ENCODE data around the gene WDR86. TPM values are rescaled to one million over a fixed set of nuclear protein-coding genes. Genes with fewer than 3 reads are reported as not detected.

WDR86 gene, protein sequence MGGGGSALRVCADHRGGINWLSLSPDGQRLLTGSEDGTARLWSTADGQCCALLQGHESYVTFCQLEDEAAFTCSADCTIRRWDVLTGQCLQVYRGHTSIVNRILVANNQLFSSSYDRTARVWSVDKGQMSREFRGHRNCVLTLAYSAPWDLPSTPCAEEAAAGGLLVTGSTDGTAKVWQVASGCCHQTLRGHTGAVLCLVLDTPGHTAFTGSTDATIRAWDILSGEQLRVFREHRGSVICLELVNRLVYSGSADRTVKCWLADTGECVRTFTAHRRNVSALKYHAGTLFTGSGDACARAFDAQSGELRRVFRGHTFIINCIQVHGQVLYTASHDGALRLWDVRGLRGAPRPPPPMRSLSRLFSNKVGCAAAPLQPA
- total RNA-seq (2012; rRNA removed) (not detected in 2 replicates), polyA plus RNA-seq (2012; rRNA removed) (not detected in 2 replicates), Bru-seq, nascent RNA (percentile 22 among the genes with signal in this experiment), BruChase-seq, experiment 1, labeled RNA remaining after a 6-hour chase (percentile 37 among the genes with signal in this experiment), BruChase-seq, experiment 2, labeled RNA remaining after a 2-hour chase (percentile 33 among the genes with signal in this experiment)
- polyA plus RNA-seq (2012; cell fraction: cytosol; rRNA removed): 0.11 TPM in 1 of 2 replicates, not detected in the other
- 0.39 and 0.52 TPM in 2 replicates for polyA plus RNA-seq (2012; cell fraction: nucleus; rRNA removed; ENCODE audit: low replicate concordance)
- long read RNA-seq: 0 reads

GRCh38 chr7:151409667-151410404 lies at the start of gene WDR86:
TSS of gene WDR86 (minus strand) at chr7:151410038. CDS start at chr7:151409589, 449 bp downstream.
- H2BK15ac ChIP-seq (ENCODE audit: low read depth, low read length): no peak within 1 kb of the TSS
- in situ Hi-C loops (cut with MboI; ENCODE audit: low sequenced_read_pairs): no loop called here
- no peaks in the 10 kb centered on the region for H3K36me3 ChIP-seq (ENCODE audit: control insufficient read depth, insufficient read depth, low read length)
- H4K91ac ChIP-seq (ENCODE audit: insufficient read depth, low read depth, low read length): no peak within 1 kb of the TSS
- H2BK20ac ChIP-seq (ENCODE audit: low read depth, low read length): no peak within 1 kb of the TSS
- ATAC-seq (ENCODE audit: low read depth): peak; percentile 21
- H2AFZ ChIP-seq (replicated peaks; ENCODE audit: low read length, poor library complexity): peak within 1 kb of the TSS; percentile 72
- no peak within 1 kb of the TSS for H4K8ac ChIP-seq (ENCODE audit: low read depth in 2 of 2, low read length in 2 of 2)
- peak within 1 kb of the TSS; percentile 8 for H2AK9ac ChIP-seq (replicated peaks; ENCODE audit: low read depth, low read length, poor library complexity)
- POLR2A ChIA-PET (ENCODE audit: unreplicated experiment): no interaction called here
- peak within 1 kb of the TSS; percentile 24; the same call in 1 of the 2 replicates for H3K9ac ChIP-seq (ENCODE audit: low read depth, low read length)
- H3K27ac ChIP-seq (ENCODE audit: insufficient read depth, low read length): no peak within 1 kb of the TSS
- H3K4me2 ChIP-seq (ENCODE audit: low read depth, low read length): peak within 1 kb of the TSS; percentile 37; the same call in 1 of the 2 replicates
- H3K9me1 ChIP-seq (ENCODE audit: insufficient read depth, low read length): 0 out of 2 replicates have a peak, but pooled peaks cover 3% of the 10 kb centered on the region
- no peaks in the 10 kb centered on the region for H3K4me1 ChIP-seq (ENCODE audit: control insufficient read depth, insufficient read depth, low read length)
- H3K27me3 ChIP-seq (ENCODE audit: control insufficient read depth, insufficient read depth, low read length): peaks cover 71% of the 10 kb centered on the region
- no TSS peak for BruUV-seq (replicated peaks)
- 0% methylated on average over 5 of the region's 75 CpGs; no CpG with 5 or more reads in 1 of the 2 experiments for WGBS, 2 experiments (ENCODE audit: extremely low coverage in 2 of 2, insufficient read length in 1 of 2)
- H3K4ac ChIP-seq (ENCODE audit: low read depth, low read length): no peak within 1 kb of the TSS
- DNase-seq: no peak
- intact Hi-C loops (cut with micrococcal nuclease): no loop called here
- H2BK120ac ChIP-seq (ENCODE audit: low read depth, low read length): no peak within 1 kb of the TSS
- H3K79me1 ChIP-seq (ENCODE audit: low read depth in 1 of 2, low read length in 2 of 2): no peaks in the 10 kb centered on the region
- H3K56ac ChIP-seq (ENCODE audit: extremely low read depth, insufficient read depth, low read length): no peak within 1 kb of the TSS
- dilution Hi-C loops (cut with HindIII; ENCODE audit: low sequenced_read_pairs, unreplicated experiment): no loop called here
- no peak within 1 kb of the TSS for H2BK5ac ChIP-seq (ENCODE audit: low read depth, low read length, poor library complexity, severe bottlenecking)
- H3K4me3 ChIP-seq (ENCODE audit: insufficient read depth, low read depth, low read length): peak within 1 kb of the TSS; percentile 36
- H3K9me3 ChIP-seq (ENCODE audit: control insufficient read depth, insufficient read depth, low read length): no peaks in the 10 kb centered on the region; the same call in 1 of the 2 replicates
- no peak within 1 kb of the TSS; the same call in 1 of the 2 replicates for H3K23ac ChIP-seq (ENCODE audit: low read depth, low read length)
- H4K5ac ChIP-seq (ENCODE audit: low read depth, low read length): no peak within 1 kb of the TSS
- H3K14ac ChIP-seq (replicated peaks; ENCODE audit: low read depth, low read length): no peak within 1 kb of the TSS
- H2AK5ac ChIP-seq (ENCODE audit: low read depth, low read length): no peak within 1 kb of the TSS
- H4K20me1 ChIP-seq (ENCODE audit: insufficient read depth, low read length): no peaks in the 10 kb centered on the region
- no peak within 1 kb of the TSS; the same call in 1 of the 2 replicates for H3K18ac ChIP-seq (ENCODE audit: low read depth, low read length)
- CTCF ChIA-PET: no interaction called here
- TF ChIP-seq RCOR1 (IDR thresholded peaks at IDR 0.05; ENCODE audit: insufficient replicate concordance, low read length) (no peak), CEBPB (IDR thresholded peaks at IDR 0.05; ENCODE audit: low read depth, low read length) (no peak), MXI1 (IDR thresholded peaks at IDR 0.05; ENCODE audit: borderline replicate concordance, low read depth, low read length) (no peak), USF2 (IDR thresholded peaks at IDR 0.05; ENCODE audit: low read depth, low read length) (no peak), POLR2A (IDR thresholded peaks at IDR 0.05; ENCODE audit: low read depth, low read length) (no peak), NFE2L2 (IDR thresholded peaks at IDR 0.05; ENCODE audit: low read depth, low read length) (no peak), RAD21 (IDR thresholded peaks at IDR 0.05; ENCODE audit: low read length) (no peak), RFX5 (IDR thresholded peaks at IDR 0.05; ENCODE audit: low read depth, low read length) (no peak), BHLHE40 (IDR thresholded peaks at IDR 0.05; ENCODE audit: low read depth, low read length) (no peak)
